GM23338 (cell line): Measurements from ENCODE around the gene PDE10A. TPM values are rescaled to one million over a fixed set of nuclear protein-coding genes. Genes with fewer than 3 reads are reported as not detected.

Source experiments
- ATAC-seq: fragments of 200-7000 bp; cut with Tn5 transposase; 3 replicates; pipeline ENCODE4 v1.9.1; 2020
- DNase-seq: peaks from one replicate; pipeline ENCODE4 v3.0.0-alpha.2; 2015; ENCODE audit warnings: low spot score
- H2AFZ ChIP-seq: fragments of 200-600 bp; sonication (generic); 2 replicates; pipeline ENCODE4 v1.8.0; 2016; ENCODE audit warnings: antibody characterized with exemption, mild to moderate bottlenecking, moderate library complexity
- H3F3A ChIP-seq: fragments of 200-600 bp; sonication (generic); replicated peaks from 2 replicates; pipeline ENCODE4 v1.8.0; 2017; ENCODE audit warnings: antibody characterized with exemption, mixed run types, low read depth
- H3K27ac ChIP-seq: fragments of 200-600 bp; sonication (generic); 2 replicates; pipeline ENCODE4 v1.6.1; 2016; ENCODE audit warnings: low read depth
- H3K27me3 ChIP-seq: fragments of 200-600 bp; sonication (generic); 2 replicates; pipeline ENCODE4 v1.8.0; 2016; ENCODE audit warnings: mild to moderate bottlenecking, mixed run types, moderate library complexity; ENCODE audit not compliant: insufficient read depth
- H3K36me3 ChIP-seq: fragments of 200-600 bp; sonication (generic); 2 replicates; pipeline ENCODE4 v1.8.0; 2016; ENCODE audit warnings: mild to moderate bottlenecking; ENCODE audit not compliant: insufficient read depth
- H3K4me1 ChIP-seq: fragments of 200-600 bp; sonication (generic); 2 replicates; pipeline ENCODE4 v1.8.0; 2016; ENCODE audit warnings: mild to moderate bottlenecking, moderate library complexity; ENCODE audit not compliant: insufficient read depth
- H3K4me2 ChIP-seq: fragments of 200-600 bp; sonication (generic); 2 replicates; pipeline ENCODE4 v1.7.1; 2017; ENCODE audit warnings: mixed run types
- H3K4me3 ChIP-seq: fragments of 200-600 bp; sonication (generic); 2 replicates; pipeline ENCODE4 v1.6.1; 2016; ENCODE audit warnings: mixed run types
- H3K79me2 ChIP-seq: fragments of 200-600 bp; sonication (generic); replicated peaks from 2 replicates; pipeline ENCODE4 v1.8.0; 2017; ENCODE audit warnings: mild to moderate bottlenecking; ENCODE audit not compliant: insufficient read depth
- H3K9me2 ChIP-seq: fragments of 200-600 bp; sonication (generic); 2 replicates; pipeline ENCODE4 v1.8.0; 2017; ENCODE audit not compliant: insufficient read depth
- H4K20me1 ChIP-seq: fragments of 200-600 bp; sonication (generic); replicated peaks from 2 replicates; pipeline ENCODE4 v1.8.0; 2017; ENCODE audit warnings: mild to moderate bottlenecking; ENCODE audit not compliant: insufficient read depth
- H3K27ac Mint-ChIP-seq: 2 replicates; pipeline ENCODE4 v1.8.0; 2020; ENCODE audit warnings: inconsistent platforms, mild to moderate bottlenecking, moderate library complexity, mixed read lengths
- H3K27me3 Mint-ChIP-seq: 3 replicates; pipeline ENCODE4 v1.8.0; 2022; ENCODE audit warnings: low read depth, mild to moderate bottlenecking, moderate library complexity, mixed read lengths, inconsistent platforms; ENCODE audit not compliant: insufficient read depth, poor library complexity
- H3K36me3 Mint-ChIP-seq: 3 replicates; pipeline ENCODE4 v1.8.0; 2021; ENCODE audit warnings: low read depth, mild to moderate bottlenecking, inconsistent platforms, moderate library complexity, mixed read lengths
- H3K4me1 Mint-ChIP-seq: 3 replicates; pipeline ENCODE4 v1.8.0; 2020; ENCODE audit warnings: mild to moderate bottlenecking, inconsistent platforms, mixed read lengths
- H3K4me3 Mint-ChIP-seq: 3 replicates; pipeline ENCODE4 v1.8.0; 2021; ENCODE audit warnings: moderate library complexity, mild to moderate bottlenecking, inconsistent platforms, mixed read lengths
- H3K9me3 Mint-ChIP-seq: 3 replicates; pipeline ENCODE4 v1.8.0; 2020; ENCODE audit warnings: moderate library complexity, mild to moderate bottlenecking, inconsistent platforms, mixed read lengths
- CREB1 ChIP-seq: fragments of 250-450 bp; sonication (Bioruptor Pico); IDR thresholded peaks from 2 replicates; pipeline ENCODE4 v1.5.0; 2020; ENCODE audit warnings: low read depth, mild to moderate bottlenecking, moderate library complexity
- ETS1 ChIP-seq: IDR thresholded peaks from 2 replicates; pipeline ENCODE4 v1.6.1; 2016; ENCODE audit warnings: antibody characterized with exemption
- EZH2 ChIP-seq: fragments of 200-600 bp; sonication (generic); IDR thresholded peaks from one replicate; pipeline ENCODE4 v1.8.0; 2017; ENCODE audit warnings: antibody characterized with exemption, mild to moderate bottlenecking, low read depth; ENCODE audit not compliant: unreplicated experiment
- EZH2phosphoT487 ChIP-seq: fragments of 200-600 bp; sonication (generic); IDR thresholded peaks from one replicate; pipeline ENCODE4 v1.8.1; 2018; ENCODE audit warnings: antibody characterized with exemption; ENCODE audit not compliant: unreplicated experiment
- JUNB ChIP-seq: IDR thresholded peaks from one replicate; pipeline ENCODE4 v1.6.1; 2016; ENCODE audit warnings: antibody characterized with exemption; ENCODE audit not compliant: unreplicated experiment
- NANOG ChIP-seq: IDR thresholded peaks from 2 replicates; pipeline ENCODE4 v1.6.1; 2016; ENCODE audit warnings: antibody characterized with exemption, borderline replicate concordance
- POLR2AphosphoS5 ChIP-seq: IDR thresholded peaks from 2 replicates; pipeline ENCODE4 v1.6.1; 2016; ENCODE audit warnings: antibody characterized with exemption, low read depth
- REST ChIP-seq: IDR thresholded peaks from one replicate; pipeline ENCODE4 v1.6.1; 2018; ENCODE audit warnings: antibody characterized with exemption; ENCODE audit not compliant: unreplicated experiment
- STAT1 ChIP-seq: IDR thresholded peaks from one replicate; pipeline ENCODE4 v1.6.1; 2016; ENCODE audit warnings: antibody characterized with exemption; ENCODE audit not compliant: unreplicated experiment
- ZNF331 ChIP-seq: fragments of 250-450 bp; sonication (Bioruptor Pico); IDR thresholded peaks from 2 replicates; pipeline ENCODE4 v1.5.0; 2020; ENCODE audit warnings: low read depth, mild to moderate bottlenecking, moderate library complexity
- polyA plus RNA-seq: library from polyadenylated mRNA; unstranded; fragments of >200 nt; fragmentation: Nextera tagmentation; extraction: Ambion mirVana; gene quantifications from 2 replicates; pipeline ENCODE4 v1.2.1, GENCODE V29; 2016
- total RNA-seq: library from RNA; depleted of rRNA; stranded (reverse); fragments of >200 nt; shearing (Covaris generic); gene quantifications from 2 replicates; pipeline ENCODE4 v1.2.3, GENCODE V29; 2014
- TF ChIP-seq, protein P1 (sequence below): fragments of 250-450 bp; sonication (Bioruptor Pico); IDR thresholded peaks from 2 replicates; pipeline ENCODE4 v1.5.0; 2020; ENCODE audit warnings: mild to moderate bottlenecking, moderate library complexity

Gene PDE10A
- total and polyA plus RNA-seq, 2 experiments from 2014 or later = 0.50 to 3.9 TPM

DNA sequence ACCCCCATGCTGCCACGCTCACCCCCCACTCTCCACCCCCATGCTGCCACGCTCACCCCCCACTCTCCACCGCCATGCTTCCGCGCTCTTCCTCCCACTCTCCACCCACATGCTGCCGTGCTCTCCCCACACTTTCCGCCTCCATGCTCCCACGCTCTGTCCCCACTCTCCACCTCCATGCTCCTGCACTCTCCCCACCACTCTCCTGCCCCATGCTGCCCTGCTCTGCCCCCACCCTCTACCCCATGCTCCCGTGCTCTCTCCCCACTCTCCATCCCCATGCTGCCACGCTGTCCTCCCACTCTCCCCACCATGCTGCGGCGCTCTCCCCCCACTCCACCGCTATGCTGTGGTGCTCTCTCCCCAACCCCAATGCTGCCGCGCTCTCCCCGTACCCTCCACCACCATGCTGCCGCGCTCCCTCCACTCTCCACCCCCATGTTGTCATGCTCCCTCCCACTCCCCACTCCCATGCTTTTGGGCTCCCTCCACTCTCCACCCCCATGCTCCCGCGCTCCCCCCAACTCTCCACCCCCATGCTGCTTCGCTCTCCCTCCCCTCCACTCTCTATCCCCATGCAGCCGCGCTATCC lies 46.0 kb upstream of the PDE10A start (continued):
- TF ChIP-seq, protein P1, sequence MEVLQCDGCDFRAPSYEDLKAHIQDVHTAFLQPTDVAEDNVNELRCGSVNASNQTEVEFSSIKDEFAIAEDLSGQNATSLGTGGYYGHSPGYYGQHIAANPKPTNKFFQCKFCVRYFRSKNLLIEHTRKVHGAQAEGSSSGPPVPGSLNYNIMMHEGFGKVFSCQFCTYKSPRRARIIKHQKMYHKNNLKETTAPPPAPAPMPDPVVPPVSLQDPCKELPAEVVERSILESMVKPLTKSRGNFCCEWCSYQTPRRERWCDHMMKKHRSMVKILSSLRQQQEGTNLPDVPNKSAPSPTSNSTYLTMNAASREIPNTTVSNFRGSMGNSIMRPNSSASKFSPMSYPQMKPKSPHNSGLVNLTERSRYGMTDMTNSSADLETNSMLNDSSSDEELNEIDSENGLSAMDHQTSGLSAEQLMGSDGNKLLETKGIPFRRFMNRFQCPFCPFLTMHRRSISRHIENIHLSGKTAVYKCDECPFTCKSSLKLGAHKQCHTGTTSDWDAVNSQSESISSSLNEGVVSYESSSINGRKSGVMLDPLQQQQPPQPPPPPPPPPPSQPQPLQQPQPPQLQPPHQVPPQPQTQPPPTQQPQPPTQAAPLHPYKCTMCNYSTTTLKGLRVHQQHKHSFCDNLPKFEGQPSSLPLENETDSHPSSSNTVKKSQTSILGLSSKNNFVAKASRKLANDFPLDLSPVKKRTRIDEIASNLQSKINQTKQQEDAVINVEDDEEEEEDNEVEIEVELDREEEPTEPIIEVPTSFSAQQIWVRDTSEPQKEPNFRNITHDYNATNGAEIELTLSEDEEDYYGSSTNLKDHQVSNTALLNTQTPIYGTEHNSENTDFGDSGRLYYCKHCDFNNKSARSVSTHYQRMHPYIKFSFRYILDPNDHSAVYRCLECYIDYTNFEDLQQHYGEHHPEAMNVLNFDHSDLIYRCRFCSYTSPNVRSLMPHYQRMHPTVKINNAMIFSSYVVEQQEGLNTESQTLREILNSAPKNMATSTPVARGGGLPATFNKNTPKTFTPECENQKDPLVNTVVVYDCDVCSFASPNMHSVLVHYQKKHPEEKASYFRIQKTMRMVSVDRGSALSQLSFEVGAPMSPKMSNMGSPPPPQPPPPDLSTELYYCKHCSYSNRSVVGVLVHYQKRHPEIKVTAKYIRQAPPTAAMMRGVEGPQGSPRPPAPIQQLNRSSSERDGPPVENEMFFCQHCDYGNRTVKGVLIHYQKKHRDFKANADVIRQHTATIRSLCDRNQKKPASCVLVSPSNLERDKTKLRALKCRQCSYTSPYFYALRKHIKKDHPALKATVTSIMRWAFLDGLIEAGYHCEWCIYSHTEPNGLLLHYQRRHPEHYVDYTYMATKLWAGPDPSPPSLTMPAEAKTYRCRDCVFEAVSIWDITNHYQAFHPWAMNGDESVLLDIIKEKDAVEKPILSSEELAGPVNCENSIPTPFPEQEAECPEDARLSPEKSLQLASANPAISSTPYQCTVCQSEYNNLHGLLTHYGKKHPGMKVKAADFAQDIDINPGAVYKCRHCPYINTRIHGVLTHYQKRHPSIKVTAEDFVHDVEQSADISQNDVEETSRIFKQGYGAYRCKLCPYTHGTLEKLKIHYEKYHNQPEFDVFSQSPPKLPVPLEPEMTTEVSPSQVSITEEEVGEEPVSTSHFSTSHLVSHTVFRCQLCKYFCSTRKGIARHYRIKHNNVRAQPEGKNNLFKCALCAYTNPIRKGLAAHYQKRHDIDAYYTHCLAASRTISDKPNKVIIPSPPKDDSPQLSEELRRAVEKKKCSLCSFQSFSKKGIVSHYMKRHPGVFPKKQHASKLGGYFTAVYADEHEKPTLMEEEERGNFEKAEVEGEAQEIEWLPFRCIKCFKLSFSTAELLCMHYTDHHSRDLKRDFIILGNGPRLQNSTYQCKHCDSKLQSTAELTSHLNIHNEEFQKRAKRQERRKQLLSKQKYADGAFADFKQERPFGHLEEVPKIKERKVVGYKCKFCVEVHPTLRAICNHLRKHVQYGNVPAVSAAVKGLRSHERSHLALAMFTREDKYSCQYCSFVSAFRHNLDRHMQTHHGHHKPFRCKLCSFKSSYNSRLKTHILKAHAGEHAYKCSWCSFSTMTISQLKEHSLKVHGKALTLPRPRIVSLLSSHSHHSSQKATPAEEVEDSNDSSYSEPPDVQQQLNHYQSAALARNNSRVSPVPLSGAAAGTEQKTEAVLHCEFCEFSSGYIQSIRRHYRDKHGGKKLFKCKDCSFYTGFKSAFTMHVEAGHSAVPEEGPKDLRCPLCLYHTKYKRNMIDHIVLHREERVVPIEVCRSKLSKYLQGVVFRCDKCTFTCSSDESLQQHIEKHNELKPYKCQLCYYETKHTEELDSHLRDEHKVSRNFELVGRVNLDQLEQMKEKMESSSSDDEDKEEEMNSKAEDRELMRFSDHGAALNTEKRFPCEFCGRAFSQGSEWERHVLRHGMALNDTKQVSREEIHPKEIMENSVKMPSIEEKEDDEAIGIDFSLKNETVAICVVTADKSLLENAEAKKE (CRISPR knock-in tag) = no peak
- no peak for TF ChIP-seq NANOG

DNA sequence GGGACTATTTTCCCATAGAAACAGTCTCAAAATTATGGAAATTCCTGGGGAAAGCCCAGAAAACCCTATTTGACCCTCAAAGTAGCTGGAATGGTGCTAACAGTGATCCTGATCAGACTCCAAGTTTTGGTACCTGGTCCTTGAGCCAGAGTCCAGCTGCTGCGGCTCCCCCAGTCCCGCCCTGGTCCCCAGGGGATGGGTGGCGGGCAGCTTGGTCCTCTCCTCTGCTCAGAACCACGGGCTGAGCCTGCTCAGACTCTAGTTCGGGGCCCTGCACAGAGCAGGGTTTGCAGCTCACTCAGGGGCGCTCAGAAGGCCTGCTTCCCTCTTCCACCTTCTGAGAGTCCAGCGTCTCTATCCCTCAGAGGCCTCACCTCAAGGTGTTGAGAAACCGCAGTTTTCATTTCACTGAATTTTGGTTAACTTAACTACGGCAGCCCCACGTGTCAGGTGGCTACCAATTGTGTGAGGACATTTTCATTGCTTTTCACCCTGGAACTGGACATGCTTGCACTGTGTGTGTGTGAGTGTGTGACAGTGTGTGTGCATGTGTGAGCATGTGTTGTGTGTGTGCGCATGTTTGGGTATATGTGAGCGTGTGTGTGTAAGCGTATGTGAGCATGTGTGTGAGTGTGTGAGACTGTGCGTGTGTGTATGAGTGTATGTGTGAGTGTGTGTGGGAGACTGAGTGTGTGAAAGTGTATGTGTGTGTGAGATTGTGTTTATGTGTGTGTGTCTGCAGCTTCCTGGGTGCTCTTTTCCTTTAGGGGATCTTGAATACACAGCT lies 44.2 kb upstream of the PDE10A start:
- no peak overlapping the region for H3K4me3 ChIP-seq
- H2AFZ ChIP-seq = no peak overlapping the region
- Mint-ChIP-seq H3K9me3 (peaks cover 3% of the 10 kb centered on the region; the same call in 2 of the 3 replicates), H3K36me3 (no peaks in the 10 kb centered on the region; the same call in 2 of the 3 replicates), H3K4me3 (no peak overlapping the region), H3K27me3 (peaks cover 11% of the 10 kb centered on the region), H3K4me1 (peaks cover 14% of the 10 kb centered on the region), H3K27ac (no peak overlapping the region)
- peaks cover 8% of the 10 kb centered on the region; the same call in 1 of the 2 replicates for H3K4me1 ChIP-seq
- H3F3A ChIP-seq = no peaks in the 10 kb centered on the region
- no peaks in the 10 kb centered on the region for H3K27me3 ChIP-seq
- ATAC-seq (no peak), DNase-seq (no peak)
- H3K79me2 ChIP-seq = no peaks in the 10 kb centered on the region
- no peaks in the 10 kb centered on the region for H4K20me1 ChIP-seq
- no peaks in the 10 kb centered on the region; the same call in 1 of the 2 replicates for H3K36me3 ChIP-seq
- no peaks in the 10 kb centered on the region; the same call in 1 of the 2 replicates for H3K9me2 ChIP-seq
- no peak overlapping the region for H3K27ac ChIP-seq
- no peak overlapping the region for H3K4me2 ChIP-seq
- TF ChIP-seq CREB1 (CRISPR knock-in tag) (no peak), REST (no peak), EZH2 (no peak), JUNB (no peak), ZNF331 (no peak), POLR2AphosphoS5 (no peak), STAT1 (no peak), ETS1 (no peak), EZH2phosphoT487 (no peak)
